Adrenal gland (tissue), 12 donors: ENCODE measurements around the gene TEDC2. TPM values are rescaled to one million over a fixed set of nuclear protein-coding genes. Genes with fewer than 3 reads are reported as not detected.

Experiments
- DNase-seq, 7 donors: peaks; one replicate each; pipeline ENCODE4 v3.0.0-alpha.2; 2019 to 2020
- H3K27ac ChIP-seq, 5 donors: fragments of 200-600 bp; sonication (generic) in 4 of 5; 1 replicate in 3 of 5; 2 replicates in 2 of 5; pipeline versions ENCODE4 v1.5.1 to v1.8.0; 2016 to 2020; ENCODE audit warnings: mild to moderate bottlenecking in 1 of 5
- H3K27me3 ChIP-seq: fragments of 200-600 bp; 2 replicates; pipeline ENCODE4 v1.8.0; 2021
- H3K36me3 ChIP-seq, 2 donors: fragments of 200-600 bp; replicated peaks in 1 of 2; 1 replicate in 1 of 2; 2 replicates in 1 of 2; pipeline versions ENCODE4 v1.5.1 to v1.8.0; 2018 to 2022
- H3K4me1 ChIP-seq, 2 donors: fragments of 200-600 bp; replicated peaks in 1 of 2; 1 replicate in 1 of 2; 2 replicates in 1 of 2; pipeline versions ENCODE4 v1.5.1 to v1.8.0; 2018 to 2021
- H3K4me3 ChIP-seq, 4 donors: fragments of 200-600 bp; sonication (generic) in 3 of 4; one replicate each; pipeline ENCODE4 v1.5.1; 2016 to 2018
- H3K9me3 ChIP-seq, 3 donors: fragments of 200-600 bp; sonication (generic) in 1 of 3; replicated peaks in 1 of 3; 1 replicate in 2 of 3; 2 replicates in 1 of 3; pipeline versions ENCODE4 v1.5.1 to v1.8.0; 2016 to 2021
- POLR2A ChIP-seq, 2 donors: fragments of 450-650 bp; IDR thresholded peaks; one replicate each; pipeline ENCODE4 v1.6.1; 2017; ENCODE audit warnings: antibody characterized with exemption in 2 of 2, mild to moderate bottlenecking in 2 of 2, moderate library complexity in 1 of 2
- WGBS, 4 donors: extraction: QIAGEN DNeasy Blood & Tissue Kit in 2 of 4; methylation state at CpG; one replicate each; pipeline versions ENCODE4 v1.1.5 to v1.1.7; 2013 to 2017; 5-methylcytosine and 5-hydroxymethylcytosine counted together
- intact Hi-C, 2 donors: fragments of 100-400 bp; cut with DNase I; formaldehyde crosslinking; loops; one replicate each; pipeline versions ENCODE4 v1.14.1 to v1.15.0; 2022 to 2023
- polyA plus RNA-seq, 3 donors: library from polyadenylated mRNA; stranded (reverse); fragments of 200-250 nt in 2 of 3; fragments of 350-450 nt in 1 of 3; fragmentation: Illumina TruSeq in 1 of 3; extraction: RNeasy Lipid Tissue Mini Kit (QIAGEN cat#74804) in 1 of 3; gene quantifications; one replicate each; pipeline ENCODE4 v1.2.3, GENCODE V29; 2013 to 2014
- total RNA-seq, 9 donors: library from RNA; depleted of rRNA in 4 of 9; stranded (reverse); fragments of >200 nt in 4 of 9; fragments of 120-200 nt in 1 of 9; fragmentation: NEBNext Ultra II Directional in 1 of 9; extraction: Animal tissue kit (Norgen Biotek cat#: 25700) in 1 of 9; gene quantifications; one replicate each; pipeline versions ENCODE4 v1.1.0 to v1.2.4, GENCODE V29; 2013 to 2023
- TF ChIP-seq, protein P1 (sequence below), 6 experiments: fragments of 450-650 bp in 4 of 6; fragments of 200-600 bp in 2 of 6; sonication (generic) in 1 of 6; IDR thresholded peaks; 1 replicate in 5 of 6; 2 replicates in 1 of 6; pipeline versions ENCODE4 v1.5.1 to v1.8.0; 2016 to 2021; ENCODE audit warnings: antibody characterized with exemption in 6 of 6, mild to moderate bottlenecking in 2 of 6, moderate library complexity in 1 of 6
- donor health status: healthy with polysubstance abuse.
- donor health status: Bipolar disorder and iron deficiency.
- donor health status: DM: yes; HTN: yes; CAD: no.
- donor health status: DM: no; HTN: no; CAD: no.
- donor health status: DM: no; HTN: no; CAD: no.
- donor health status: DM: yes; HTN: yes; CAD: no.

The TEDC2 gene
- total and polyA plus RNA-seq, 12 donors, result 0.33 to 8.6 (median 1.6) TPM

DNA sequence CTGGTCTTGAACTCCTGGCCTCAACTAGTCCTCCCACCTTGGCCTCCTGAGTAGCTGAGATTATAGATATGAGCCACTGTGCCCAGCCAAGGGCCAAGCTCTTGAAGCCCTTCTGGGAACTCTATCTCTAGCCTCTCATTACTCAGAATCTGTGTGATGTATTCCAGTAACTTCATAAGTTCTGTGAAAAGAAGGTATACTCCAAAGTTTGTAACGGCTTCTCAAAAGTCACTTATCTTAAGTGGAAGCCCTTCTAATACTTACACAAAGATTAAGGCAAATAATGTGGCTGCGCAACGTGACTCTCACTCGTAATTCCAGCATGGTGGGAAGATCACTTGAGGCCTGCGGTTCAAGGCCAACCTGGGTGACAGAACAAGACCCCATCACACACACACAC, 34.7 kb downstream of the TEDC2 start:
- Histone ChIP-seq H3K9me3 (no peaks in the 10 kb centered on the region), H3K36me3 (peaks cover 0 to 9% of the 10 kb centered on the region in 2 donors), H3K4me1 (peaks cover 0 to 15% of the 10 kb centered on the region in 2 donors), H3K27ac (no peak overlapping the region), H3K27me3 (no peaks in the 10 kb centered on the region), H3K4me3 (no peak overlapping the region)
- TF ChIP-seq, protein P1, sequence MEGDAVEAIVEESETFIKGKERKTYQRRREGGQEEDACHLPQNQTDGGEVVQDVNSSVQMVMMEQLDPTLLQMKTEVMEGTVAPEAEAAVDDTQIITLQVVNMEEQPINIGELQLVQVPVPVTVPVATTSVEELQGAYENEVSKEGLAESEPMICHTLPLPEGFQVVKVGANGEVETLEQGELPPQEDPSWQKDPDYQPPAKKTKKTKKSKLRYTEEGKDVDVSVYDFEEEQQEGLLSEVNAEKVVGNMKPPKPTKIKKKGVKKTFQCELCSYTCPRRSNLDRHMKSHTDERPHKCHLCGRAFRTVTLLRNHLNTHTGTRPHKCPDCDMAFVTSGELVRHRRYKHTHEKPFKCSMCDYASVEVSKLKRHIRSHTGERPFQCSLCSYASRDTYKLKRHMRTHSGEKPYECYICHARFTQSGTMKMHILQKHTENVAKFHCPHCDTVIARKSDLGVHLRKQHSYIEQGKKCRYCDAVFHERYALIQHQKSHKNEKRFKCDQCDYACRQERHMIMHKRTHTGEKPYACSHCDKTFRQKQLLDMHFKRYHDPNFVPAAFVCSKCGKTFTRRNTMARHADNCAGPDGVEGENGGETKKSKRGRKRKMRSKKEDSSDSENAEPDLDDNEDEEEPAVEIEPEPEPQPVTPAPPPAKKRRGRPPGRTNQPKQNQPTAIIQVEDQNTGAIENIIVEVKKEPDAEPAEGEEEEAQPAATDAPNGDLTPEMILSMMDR (IDR thresholded peaks at IDR 0.05), result no peak
- TF ChIP-seq POLR2A (IDR thresholded peaks at IDR 0.05), result no peak
- DNase-seq, result no peak
- intact Hi-C loops, result loop anchor here (5.0 to 10.0 kb wide), 3 partner anchors 47 to 200 kb away; no protein-coding TSS in a partner anchor
- 86 to 93% (median 89%) methylated on average over 5 of the region's 5 CpGs for WGBS, 4 donors

DNA sequence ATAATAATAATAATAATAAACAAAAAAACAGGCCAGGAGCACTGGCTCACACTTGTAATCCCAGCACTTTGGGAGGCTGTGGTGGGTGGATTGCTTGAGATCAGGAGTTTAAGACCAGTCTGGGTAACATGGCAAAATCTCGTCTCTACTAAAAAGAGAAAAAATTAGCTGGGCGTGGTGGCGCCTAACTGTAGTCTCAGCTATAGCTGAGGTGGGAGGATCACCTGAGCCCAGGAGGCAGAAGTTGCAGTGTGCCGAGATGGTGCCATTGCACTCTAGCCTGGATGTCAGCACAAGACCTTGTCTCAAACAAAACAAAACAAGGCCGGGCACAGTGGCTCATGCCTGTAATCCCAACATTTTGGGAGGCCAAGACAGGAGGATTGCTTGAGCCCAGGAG, 35.1 kb downstream of the TEDC2 start:
- TF ChIP-seq, protein P1 (IDR thresholded peaks at IDR 0.05), result no peak
- no peak for TF ChIP-seq POLR2A (IDR thresholded peaks at IDR 0.05)
- peaks cover 0 to 9% of the 10 kb centered on the region in 2 donors for H3K36me3 ChIP-seq
- 83 to 95% (median 88%) methylated on average over 5 of the region's 5 CpGs for WGBS, 4 donors
- peaks cover 0 to 15% of the 10 kb centered on the region in 2 donors for H3K4me1 ChIP-seq
- intact Hi-C loops, result loop anchor here (5.0 to 10.0 kb wide), 3 partner anchors 48 to 200 kb away; no protein-coding TSS in a partner anchor
- no peak overlapping the region for H3K4me3 ChIP-seq
- no peak overlapping the region for H3K27ac ChIP-seq
- no peaks in the 10 kb centered on the region for H3K27me3 ChIP-seq
- H3K9me3 ChIP-seq, result no peaks in the 10 kb centered on the region
- no peak for DNase-seq

DNA sequence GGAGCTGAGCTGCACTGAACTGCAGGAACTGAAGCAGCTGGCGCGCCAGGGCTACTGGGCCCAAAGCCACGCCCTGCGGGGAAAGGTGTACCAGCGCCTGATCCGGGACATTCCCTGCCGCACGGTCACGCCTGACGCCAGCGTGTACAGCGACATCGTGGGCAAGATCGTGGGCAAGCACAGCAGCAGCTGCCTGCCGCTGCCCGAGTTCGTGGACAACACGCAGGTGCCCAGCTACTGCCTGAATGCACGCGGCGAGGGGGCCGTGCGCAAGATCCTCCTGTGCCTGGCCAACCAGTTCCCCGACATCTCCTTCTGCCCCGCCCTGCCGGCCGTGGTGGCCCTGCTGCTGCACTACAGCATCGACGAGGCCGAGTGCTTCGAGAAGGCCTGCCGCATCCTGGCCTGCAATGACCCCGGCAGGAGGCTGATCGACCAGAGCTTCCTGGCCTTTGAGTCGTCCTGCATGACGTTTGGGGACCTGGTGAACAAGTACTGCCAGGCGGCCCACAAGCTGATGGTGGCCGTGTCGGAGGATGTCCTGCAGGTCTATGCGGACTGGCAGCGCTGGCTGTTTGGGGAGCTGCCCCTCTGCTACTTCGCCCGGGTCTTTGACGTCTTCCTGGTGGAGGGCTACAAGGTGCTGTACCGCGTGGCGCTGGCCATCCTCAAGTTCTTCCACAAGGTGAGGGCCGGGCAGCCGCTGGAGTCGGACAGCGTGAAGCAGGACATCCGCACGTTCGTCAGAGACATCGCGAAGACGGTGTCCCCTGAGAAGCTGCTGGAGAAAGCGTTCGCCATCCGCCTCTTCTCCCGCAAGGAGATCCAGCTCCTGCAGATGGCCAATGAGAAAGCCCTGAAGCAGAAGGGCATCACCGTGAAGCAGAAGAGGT, 36.6 kb downstream of the TEDC2 start:
- Histone ChIP-seq H3K36me3 (peaks cover 0 to 9% of the 10 kb centered on the region in 2 donors), H3K27ac (peak overlapping the region in 1 of 5 donors; percentile 47), H3K27me3 (no peaks in the 10 kb centered on the region), H3K9me3 (no peaks in the 10 kb centered on the region), H3K4me1 (peaks cover 0 to 18% of the 10 kb centered on the region in 2 donors), H3K4me3 (no peak overlapping the region)
- intact Hi-C loops, result loop anchor here (5.0 to 10.0 kb wide), 3 partner anchors 49 to 202 kb away; no protein-coding TSS in a partner anchor
- DNase-seq, result no peak
- WGBS, 4 donors, result 94 to 96% (median 95%) methylated on average over 27 to 62 of the region's 62 CpGs
- no peak for TF ChIP-seq POLR2A (IDR thresholded peaks at IDR 0.05)
- TF ChIP-seq, protein P1 (IDR thresholded peaks at IDR 0.05), result no peak

- H3K9me3 ChIP-seq, result no peaks in the 10 kb centered on the region
- no peak overlapping the region for H3K4me3 ChIP-seq
- TF ChIP-seq, protein P1 (IDR thresholded peaks at IDR 0.05), result no peak
- no peak for TF ChIP-seq POLR2A (IDR thresholded peaks at IDR 0.05)
- 42 to 73% (median 57%) methylated on average over 8 to 21 of the region's 21 CpGs for WGBS, 4 donors
- intact Hi-C loops, result loop anchor here (5.0 to 10.0 kb wide), 3 partner anchors 50 to 202 kb away; no protein-coding TSS in a partner anchor
- peaks cover 0 to 24% of the 10 kb centered on the region in 2 donors for H3K4me1 ChIP-seq
- peak in 6 of 7 donors; percentile 58 to 82 (median 72) for DNase-seq
- peaks cover 0 to 9% of the 10 kb centered on the region in 2 donors for H3K36me3 ChIP-seq
- peak overlapping the region in 1 of 5 donors; percentile 47 for H3K27ac ChIP-seq
- no peaks in the 10 kb centered on the region for H3K27me3 ChIP-seq
These were observed 37.3 kb downstream of the TEDC2 start for GRCh38 chr16:2497116-2497630.
